SK-N-SH treated with all-trans-retinoic acid at 6 μM for 48 hours (cell line): ENCODE results near the gene DACT3.

Experiments
- ATAC-seq: fragments of 200-7000 bp; cut with Tn5 transposase; 3 replicates; pipeline ENCODE4 v1.9.1; 2020; ENCODE audit warnings: mild to moderate bottlenecking, moderate library complexity
- ARNTL ChIP-seq: fragments of 450-650 bp; formaldehyde crosslinking; IDR thresholded peaks from 2 replicates; pipeline ENCODE4 v1.5.0; 2020; ENCODE audit warnings: low read depth, mild to moderate bottlenecking, moderate library complexity, borderline replicate concordance
- BACH2 ChIP-seq: fragments of 250-450 bp; sonication (Bioruptor Pico); IDR thresholded peaks from 2 replicates; pipeline ENCODE4 v1.9.0; 2021; ENCODE audit warnings: mild to moderate bottlenecking, borderline replicate concordance
- CREB5 ChIP-seq: fragments of 250-450 bp; sonication (Bioruptor Pico); IDR thresholded peaks from 2 replicates; pipeline ENCODE4 v1.5.1; 2020; ENCODE audit warnings: low read depth, mild to moderate bottlenecking, moderate library complexity
- CSRNP3 ChIP-seq: fragments of 250-450 bp; sonication (Bioruptor Pico); IDR thresholded peaks from 2 replicates; pipeline ENCODE4 v1.5.1; 2021; ENCODE audit warnings: mild to moderate bottlenecking, moderate library complexity
- ESRRG ChIP-seq: fragments of 250-450 bp; sonication (Bioruptor Pico); IDR thresholded peaks from 2 replicates; pipeline ENCODE4 v1.6.1; 2021; ENCODE audit warnings: mild to moderate bottlenecking
- GLIS3 ChIP-seq: fragments of 250-450 bp; sonication (Bioruptor Pico); IDR thresholded peaks from 2 replicates; pipeline ENCODE4 v1.5.0; 2020; ENCODE audit warnings: mild to moderate bottlenecking, moderate library complexity
- ISL1 ChIP-seq: fragments of 250-450 bp; sonication (Bioruptor Pico); IDR thresholded peaks from 2 replicates; pipeline ENCODE4 v2.1.2; 2022; ENCODE audit warnings: mild to moderate bottlenecking, moderate library complexity
- PATZ1 ChIP-seq: fragments of 250-450 bp; sonication (Bioruptor Pico); IDR thresholded peaks from 2 replicates; pipeline ENCODE4 v1.8.0; 2020; ENCODE audit warnings: mild to moderate bottlenecking, moderate library complexity, borderline replicate concordance
- RARB ChIP-seq: fragments of 250-450 bp; sonication (Bioruptor Pico); IDR thresholded peaks from 2 replicates; pipeline ENCODE4 v1.8.0; 2021; ENCODE audit warnings: mild to moderate bottlenecking, moderate library complexity
- TCF4 ChIP-seq: fragments of 250-450 bp; sonication (Bioruptor Pico); IDR thresholded peaks from 2 replicates; pipeline ENCODE4 v1.8.0; 2021; ENCODE audit warnings: mild to moderate bottlenecking, moderate library complexity, borderline replicate concordance
- TOX ChIP-seq: fragments of 250-450 bp; sonication (Bioruptor Pico); IDR thresholded peaks from 2 replicates; pipeline ENCODE4 v1.8.0; 2021; ENCODE audit warnings: mild to moderate bottlenecking, moderate library complexity, borderline replicate concordance
- ZC3H10 ChIP-seq: fragments of 250-450 bp; sonication (Bioruptor Pico); IDR thresholded peaks from 2 replicates; pipeline ENCODE4 v1.5.1; 2021; ENCODE audit warnings: mild to moderate bottlenecking, moderate library complexity
- ZFP3 ChIP-seq: fragments of 250-450 bp; sonication (Bioruptor Pico); IDR thresholded peaks from 2 replicates; pipeline ENCODE4 v1.5.0; 2020; ENCODE audit warnings: mild to moderate bottlenecking, moderate library complexity
- ZNF565 ChIP-seq: fragments of 450-650 bp; formaldehyde crosslinking; conservative IDR thresholded peaks from 2 replicates; pipeline ENCODE4 v1.5.0; 2020; ENCODE audit warnings: low read depth, mild to moderate bottlenecking, moderate library complexity
- ZNF70 ChIP-seq: fragments of 450-650 bp; formaldehyde crosslinking; IDR thresholded peaks from 2 replicates; pipeline ENCODE4 v1.5.0; 2020; ENCODE audit warnings: mild to moderate bottlenecking, moderate library complexity
- ZNF8 ChIP-seq: fragments of 450-650 bp; formaldehyde crosslinking; IDR thresholded peaks from 2 replicates; pipeline ENCODE4 v1.5.0; 2020; ENCODE audit warnings: mild to moderate bottlenecking, moderate library complexity
- TF ChIP-seq, protein P1 (sequence below): fragments of 250-450 bp; sonication (Bioruptor Pico); IDR thresholded peaks from 2 replicates; pipeline ENCODE4 v1.8.0; 2021; ENCODE audit warnings: low read depth, mild to moderate bottlenecking, moderate library complexity, borderline replicate concordance
- TF ChIP-seq, protein P2 (sequence below): fragments of 250-450 bp; sonication (Bioruptor Pico); IDR thresholded peaks from 2 replicates; pipeline ENCODE4 v1.5.0; 2020; ENCODE audit warnings: mild to moderate bottlenecking, moderate library complexity

DACT3 gene

GRCh38 chr19:46611776-46612175, 49.2 kb downstream of the DACT3 start:
- no peak for ATAC-seq

GRCh38 chr19:46610851-46611770, 49.9 kb downstream of the DACT3 start:
- no peak for TF ChIP-seq ESRRG (CRISPR knock-in tag)
- TF ChIP-seq ZC3H10 (CRISPR knock-in tag): no peak
- no peak for TF ChIP-seq ZFP3 (CRISPR knock-in tag)
- no peak for TF ChIP-seq CREB5 (CRISPR knock-in tag)
- no peak for TF ChIP-seq TOX (CRISPR knock-in tag)
- no peak for TF ChIP-seq ARNTL (CRISPR knock-in tag)
- no peak for TF ChIP-seq RARB (CRISPR knock-in tag)
- TF ChIP-seq, protein P1, sequence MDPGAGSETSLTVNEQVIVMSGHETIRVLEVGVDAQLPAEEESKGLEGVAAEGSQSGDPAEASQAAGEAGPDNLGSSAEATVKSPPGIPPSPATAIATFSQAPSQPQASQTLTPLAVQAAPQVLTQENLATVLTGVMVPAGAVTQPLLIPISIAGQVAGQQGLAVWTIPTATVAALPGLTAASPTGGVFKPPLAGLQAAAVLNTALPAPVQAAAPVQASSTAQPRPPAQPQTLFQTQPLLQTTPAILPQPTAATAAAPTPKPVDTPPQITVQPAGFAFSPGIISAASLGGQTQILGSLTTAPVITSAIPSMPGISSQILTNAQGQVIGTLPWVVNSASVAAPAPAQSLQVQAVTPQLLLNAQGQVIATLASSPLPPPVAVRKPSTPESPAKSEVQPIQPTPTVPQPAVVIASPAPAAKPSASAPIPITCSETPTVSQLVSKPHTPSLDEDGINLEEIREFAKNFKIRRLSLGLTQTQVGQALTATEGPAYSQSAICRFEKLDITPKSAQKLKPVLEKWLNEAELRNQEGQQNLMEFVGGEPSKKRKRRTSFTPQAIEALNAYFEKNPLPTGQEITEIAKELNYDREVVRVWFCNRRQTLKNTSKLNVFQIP (CRISPR knock-in tag): no peak
- TF ChIP-seq GLIS3 (CRISPR knock-in tag): no peak
- TF ChIP-seq, protein P2, sequence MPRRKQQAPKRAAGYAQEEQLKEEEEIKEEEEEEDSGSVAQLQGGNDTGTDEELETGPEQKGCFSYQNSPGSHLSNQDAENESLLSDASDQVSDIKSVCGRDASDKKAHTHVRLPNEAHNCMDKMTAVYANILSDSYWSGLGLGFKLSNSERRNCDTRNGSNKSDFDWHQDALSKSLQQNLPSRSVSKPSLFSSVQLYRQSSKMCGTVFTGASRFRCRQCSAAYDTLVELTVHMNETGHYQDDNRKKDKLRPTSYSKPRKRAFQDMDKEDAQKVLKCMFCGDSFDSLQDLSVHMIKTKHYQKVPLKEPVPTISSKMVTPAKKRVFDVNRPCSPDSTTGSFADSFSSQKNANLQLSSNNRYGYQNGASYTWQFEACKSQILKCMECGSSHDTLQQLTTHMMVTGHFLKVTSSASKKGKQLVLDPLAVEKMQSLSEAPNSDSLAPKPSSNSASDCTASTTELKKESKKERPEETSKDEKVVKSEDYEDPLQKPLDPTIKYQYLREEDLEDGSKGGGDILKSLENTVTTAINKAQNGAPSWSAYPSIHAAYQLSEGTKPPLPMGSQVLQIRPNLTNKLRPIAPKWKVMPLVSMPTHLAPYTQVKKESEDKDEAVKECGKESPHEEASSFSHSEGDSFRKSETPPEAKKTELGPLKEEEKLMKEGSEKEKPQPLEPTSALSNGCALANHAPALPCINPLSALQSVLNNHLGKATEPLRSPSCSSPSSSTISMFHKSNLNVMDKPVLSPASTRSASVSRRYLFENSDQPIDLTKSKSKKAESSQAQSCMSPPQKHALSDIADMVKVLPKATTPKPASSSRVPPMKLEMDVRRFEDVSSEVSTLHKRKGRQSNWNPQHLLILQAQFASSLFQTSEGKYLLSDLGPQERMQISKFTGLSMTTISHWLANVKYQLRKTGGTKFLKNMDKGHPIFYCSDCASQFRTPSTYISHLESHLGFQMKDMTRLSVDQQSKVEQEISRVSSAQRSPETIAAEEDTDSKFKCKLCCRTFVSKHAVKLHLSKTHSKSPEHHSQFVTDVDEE: no peak
- no peak for TF ChIP-seq BACH2 (CRISPR knock-in tag)
- TF ChIP-seq TCF4 (CRISPR knock-in tag): no peak
- no peak for ATAC-seq

More at GRCh38 chr19:46611776-46612175, 49.2 kb downstream of the DACT3 start:
- TF ChIP-seq TCF4 (CRISPR knock-in tag) (no peak), BACH2 (CRISPR knock-in tag) (no peak), ZNF565 (CRISPR knock-in tag) (no peak), RARB (CRISPR knock-in tag) (no peak), ISL1 (CRISPR knock-in tag) (no peak), CSRNP3 (CRISPR knock-in tag) (no peak)

- ATAC-seq: no peak
- TF ChIP-seq ARNTL (CRISPR knock-in tag): no peak
Measured at GRCh38 chr19:46610413-46610775, 50.6 kb downstream of the DACT3 start.

- ATAC-seq: no peak
- TF ChIP-seq ZC3H10 (CRISPR knock-in tag): no peak
- TF ChIP-seq ARNTL (CRISPR knock-in tag): no peak
- no peak for TF ChIP-seq ZNF8 (CRISPR knock-in tag)
- TF ChIP-seq, protein P2: no peak
- TF ChIP-seq ZNF70 (CRISPR knock-in tag): no peak
- TF ChIP-seq PATZ1 (CRISPR knock-in tag): no peak
- no peak for TF ChIP-seq BACH2 (CRISPR knock-in tag)
Measured at GRCh38 chr19:46609511-46610412, 51.2 kb downstream of the DACT3 start.
